Kidney epithelial cell (primary cell): ENCODE data around the gene KCNQ2. TPM values are rescaled to one million over a fixed set of nuclear protein-coding genes. Genes with fewer than 3 reads are reported as not detected.

Experiments
- DNase-seq: peaks from one replicate; pipeline ENCODE4 v3.0.0-alpha.2; 2010; ENCODE audit warnings: low read depth
- H3K27me3 ChIP-seq: 2 replicates; pipeline ENCODE4 v1.6.0; 2011; ENCODE audit warnings: low read length; ENCODE audit not compliant: control insufficient read depth, insufficient read depth
- H3K36me3 ChIP-seq: 2 replicates; pipeline ENCODE4 v1.5.1; 2011; ENCODE audit warnings: low read length; ENCODE audit not compliant: control insufficient read depth, insufficient read depth
- H3K4me3 ChIP-seq: 2 replicates; pipeline ENCODE4 v1.5.1; 2011; ENCODE audit warnings: low read depth, mild to moderate bottlenecking, control low read depth, low read length
- CTCF ChIP-seq: IDR thresholded peaks from 2 replicates; pipeline ENCODE4 v1.5.1; 2011; ENCODE audit warnings: mild to moderate bottlenecking, moderate library complexity, low read length, control low read depth, inconsistent platforms; ENCODE audit not compliant: insufficient read depth, poor library complexity, severe bottlenecking
- total RNA-seq: library from RNA; depleted of rRNA; stranded (reverse); fragments of >200 nt; gene quantifications from 2 replicates; pipeline ENCODE4 v1.2.3, GENCODE V29; 2015

KCNQ2 gene
- total RNA-seq, 1 donor from 2014 or later, result 0.04 TPM

GRCh38 chr20:63363013-63363957, 109.2 kb downstream of the KCNQ2 start:
- Histone ChIP-seq H3K4me3 (no peak overlapping the region), H3K27me3 (peaks cover 64% of the 10 kb centered on the region), H3K36me3 (no peaks in the 10 kb centered on the region)
- TF ChIP-seq CTCF, result no peak
- no peak for DNase-seq

- no peaks in the 10 kb centered on the region for H3K36me3 ChIP-seq
- DNase-seq, result no peak
- peaks cover 57% of the 10 kb centered on the region for H3K27me3 ChIP-seq
- H3K4me3 ChIP-seq, result no peak overlapping the region
- TF ChIP-seq CTCF, result no peak
Measured at GRCh38 chr20:63362436-63363009, 109.9 kb downstream of the KCNQ2 start.

- Histone ChIP-seq H3K27me3 (peaks cover 50% of the 10 kb centered on the region), H3K36me3 (no peaks in the 10 kb centered on the region)
- TF ChIP-seq CTCF, result no peak
Measured at GRCh38 chr20:63361519-63362435, 110.7 kb downstream of the KCNQ2 start.

GRCh38 chr20:63360850-63361518, 111.5 kb downstream of the KCNQ2 start, which contains the start of gene CHRNA4:
TSS of gene CHRNA4 (minus strand) at chr20:63361349. CDS start at chr20:63361165, 184 bp downstream.
- no peak for DNase-seq
- TF ChIP-seq CTCF, result no peak
- Histone ChIP-seq H3K36me3 (no peaks in the 10 kb centered on the region), H3K27me3 (peaks cover 47% of the 10 kb centered on the region), H3K4me3 (no peak within 1 kb of the TSS)

More at GRCh38 chr20:63361519-63362435, 110.7 kb downstream of the KCNQ2 start:
- no peak for DNase-seq
- H3K4me3 ChIP-seq, result no peak overlapping the region

GRCh38 chr20:63359937-63360849, 112.3 kb downstream of the KCNQ2 start:
- H3K27me3 ChIP-seq, result peaks cover 47% of the 10 kb centered on the region

More at GRCh38 chr20:63359937-63360849, 112.3 kb downstream of the KCNQ2 start:
- TF ChIP-seq CTCF, result no peak
- H3K4me3 ChIP-seq, result no peak overlapping the region
- DNase-seq, result no peak
- H3K36me3 ChIP-seq, result no peaks in the 10 kb centered on the region
